Left ventricle myocardium inferior (tissue), 1 donor: Measurements from ENCODE around the gene HHAT. TPM values are rescaled to one million over a fixed set of nuclear protein-coding genes. Genes with fewer than 3 reads are reported as not detected.

ENCODE experiments used
- DNase-seq: peaks from one replicate; pipeline ENCODE4 v3.0.0-alpha.2; 2020
- H3K27ac ChIP-seq: fragments of 200-600 bp; replicated peaks from 2 replicates; pipeline ENCODE4 v1.8.0; 2021
- H3K27me3 ChIP-seq: fragments of 200-600 bp; 2 replicates; pipeline ENCODE4 v1.8.0; 2021; ENCODE audit warnings: low read depth
- H3K36me3 ChIP-seq: fragments of 200-600 bp; 2 replicates; pipeline ENCODE4 v1.8.0; 2021
- H3K4me1 ChIP-seq: fragments of 200-600 bp; 2 replicates; pipeline ENCODE4 v1.8.0; 2021
- H3K4me3 ChIP-seq: fragments of 200-600 bp; 2 replicates; pipeline ENCODE4 v1.8.0; 2021; ENCODE audit warnings: mild to moderate bottlenecking, moderate library complexity
- H3K9me3 ChIP-seq: fragments of 200-600 bp; replicated peaks from 2 replicates; pipeline ENCODE4 v1.8.0; 2021
- intact Hi-C: fragments of 100-400 bp; cut with micrococcal nuclease; formaldehyde crosslinking; loops from one replicate; pipeline ENCODE4 v1.11.0; 2022
- total RNA-seq: library from RNA; stranded (reverse); fragmentation: NEBNext Ultra II Directional; extraction: Animal tissue kit (Norgen Biotek cat#: 25700); gene quantifications from one replicate; pipeline ENCODE4 v1.2.1, GENCODE V29; 2021
- TF ChIP-seq, protein P1 (sequence below): fragments of 200-600 bp; IDR thresholded peaks from 2 replicates; pipeline ENCODE4 v1.8.0; 2021; ENCODE audit warnings: antibody characterized with exemption, mild to moderate bottlenecking, borderline replicate concordance
- donor health status: DM: no; HTN: yes; CAD: no; lungs with severe emphysema.

Gene HHAT
- total RNA-seq, 1 donor from 2014 or later, result 2.1 TPM

DNA sequence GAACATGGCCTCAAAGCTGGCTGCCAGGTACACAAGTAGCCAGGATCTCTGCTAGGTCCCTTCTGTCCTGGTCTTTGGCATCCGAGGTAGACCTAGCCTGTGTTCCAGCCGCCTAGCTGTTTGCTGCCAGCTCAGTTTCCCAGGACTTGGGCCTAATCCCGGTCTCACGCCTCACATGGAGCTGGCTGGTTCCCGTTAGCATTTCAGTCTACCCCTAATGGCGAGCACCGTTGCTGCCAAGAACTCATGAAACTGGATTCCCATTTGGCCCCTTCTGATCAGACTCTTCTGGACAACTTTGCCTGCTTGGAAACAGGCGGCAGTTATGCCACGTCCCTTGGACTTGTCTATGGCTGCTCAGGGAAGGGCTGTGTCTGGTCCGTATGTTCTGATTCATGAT is 26.2 kb upstream of the HHAT start:
- TF ChIP-seq, protein P1, sequence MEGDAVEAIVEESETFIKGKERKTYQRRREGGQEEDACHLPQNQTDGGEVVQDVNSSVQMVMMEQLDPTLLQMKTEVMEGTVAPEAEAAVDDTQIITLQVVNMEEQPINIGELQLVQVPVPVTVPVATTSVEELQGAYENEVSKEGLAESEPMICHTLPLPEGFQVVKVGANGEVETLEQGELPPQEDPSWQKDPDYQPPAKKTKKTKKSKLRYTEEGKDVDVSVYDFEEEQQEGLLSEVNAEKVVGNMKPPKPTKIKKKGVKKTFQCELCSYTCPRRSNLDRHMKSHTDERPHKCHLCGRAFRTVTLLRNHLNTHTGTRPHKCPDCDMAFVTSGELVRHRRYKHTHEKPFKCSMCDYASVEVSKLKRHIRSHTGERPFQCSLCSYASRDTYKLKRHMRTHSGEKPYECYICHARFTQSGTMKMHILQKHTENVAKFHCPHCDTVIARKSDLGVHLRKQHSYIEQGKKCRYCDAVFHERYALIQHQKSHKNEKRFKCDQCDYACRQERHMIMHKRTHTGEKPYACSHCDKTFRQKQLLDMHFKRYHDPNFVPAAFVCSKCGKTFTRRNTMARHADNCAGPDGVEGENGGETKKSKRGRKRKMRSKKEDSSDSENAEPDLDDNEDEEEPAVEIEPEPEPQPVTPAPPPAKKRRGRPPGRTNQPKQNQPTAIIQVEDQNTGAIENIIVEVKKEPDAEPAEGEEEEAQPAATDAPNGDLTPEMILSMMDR, result no peak
- H3K27ac ChIP-seq, result no peak overlapping the region
- H3K9me3 ChIP-seq, result no peaks in the 10 kb centered on the region
- H3K4me1 ChIP-seq, result peaks cover 17% of the 10 kb centered on the region
- DNase-seq, result peak; percentile 22
- no peaks in the 10 kb centered on the region for H3K36me3 ChIP-seq
- no peak overlapping the region for H3K4me3 ChIP-seq
- intact Hi-C loops, result no loop called here
- H3K27me3 ChIP-seq, result no peaks in the 10 kb centered on the region

DNA sequence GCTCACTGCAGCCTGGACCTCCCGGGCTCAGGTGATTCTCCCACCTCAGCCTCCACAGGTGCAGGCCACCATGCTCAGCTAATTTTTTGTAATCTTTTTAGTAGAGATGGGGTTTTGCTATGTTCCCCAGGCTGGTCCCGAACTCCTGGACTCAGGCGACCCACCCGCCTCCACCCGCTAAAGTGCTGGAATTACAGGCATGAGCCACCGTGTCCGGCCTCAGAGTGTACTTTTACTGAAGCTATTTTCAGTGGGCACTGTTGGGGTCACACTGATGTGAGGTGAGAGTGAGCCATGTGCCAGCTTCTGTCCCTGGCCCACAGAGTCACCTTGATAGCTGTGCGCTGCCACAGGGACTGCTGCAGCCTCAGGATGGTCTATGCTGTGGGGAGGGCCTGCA is 25.3 kb upstream of the HHAT start:
- H3K4me1 ChIP-seq, result peaks cover 17% of the 10 kb centered on the region
- H3K27ac ChIP-seq, result no peak overlapping the region
- intact Hi-C loops, result no loop called here
- H3K4me3 ChIP-seq, result no peak overlapping the region
- no peaks in the 10 kb centered on the region for H3K9me3 ChIP-seq
- DNase-seq, result no peak
- no peaks in the 10 kb centered on the region for H3K36me3 ChIP-seq
- no peaks in the 10 kb centered on the region for H3K27me3 ChIP-seq
- TF ChIP-seq, protein P1, result no peak

DNA sequence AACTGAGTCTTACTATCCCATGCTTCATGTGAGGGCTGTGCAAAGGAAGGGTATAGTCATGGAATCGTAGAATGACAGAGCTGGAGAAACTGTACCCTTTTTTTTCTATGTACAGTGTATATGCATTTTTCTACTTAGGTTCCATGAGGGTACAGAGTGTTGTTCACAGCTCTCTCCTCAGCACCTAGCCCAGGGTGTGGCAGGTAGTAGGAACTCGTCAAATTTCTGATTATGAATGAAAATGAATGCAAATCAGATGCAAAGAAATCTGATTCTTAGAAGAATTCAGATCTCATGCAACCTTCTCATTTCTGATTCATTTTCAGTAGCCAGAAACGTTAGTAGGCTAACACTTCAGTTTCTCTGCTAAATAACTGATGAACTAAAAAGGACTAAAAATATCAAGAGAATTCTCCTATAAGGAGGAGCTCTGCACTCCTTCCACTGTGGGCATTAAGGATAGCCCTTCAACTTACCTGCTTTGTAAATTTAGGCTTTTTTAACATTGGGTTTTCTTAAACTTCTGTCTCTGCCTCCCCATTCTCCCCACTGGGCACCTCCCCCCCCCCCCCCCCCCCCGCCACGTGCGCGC is 18.0 kb upstream of the HHAT start:
- TF ChIP-seq, protein P1, result no peak
- H3K9me3 ChIP-seq, result no peaks in the 10 kb centered on the region
- H3K4me1 ChIP-seq, result peaks cover 19% of the 10 kb centered on the region
- H3K36me3 ChIP-seq, result no peaks in the 10 kb centered on the region
- peak overlapping the region; percentile 81 for H3K27ac ChIP-seq
- H3K27me3 ChIP-seq, result no peaks in the 10 kb centered on the region
- no peak for DNase-seq
- intact Hi-C loops, result loop anchor here (2.0 kb wide), 1 partner anchor 168 kb away; no protein-coding TSS in a partner anchor
- H3K4me3 ChIP-seq, result peak overlapping the region; percentile 62

DNA sequence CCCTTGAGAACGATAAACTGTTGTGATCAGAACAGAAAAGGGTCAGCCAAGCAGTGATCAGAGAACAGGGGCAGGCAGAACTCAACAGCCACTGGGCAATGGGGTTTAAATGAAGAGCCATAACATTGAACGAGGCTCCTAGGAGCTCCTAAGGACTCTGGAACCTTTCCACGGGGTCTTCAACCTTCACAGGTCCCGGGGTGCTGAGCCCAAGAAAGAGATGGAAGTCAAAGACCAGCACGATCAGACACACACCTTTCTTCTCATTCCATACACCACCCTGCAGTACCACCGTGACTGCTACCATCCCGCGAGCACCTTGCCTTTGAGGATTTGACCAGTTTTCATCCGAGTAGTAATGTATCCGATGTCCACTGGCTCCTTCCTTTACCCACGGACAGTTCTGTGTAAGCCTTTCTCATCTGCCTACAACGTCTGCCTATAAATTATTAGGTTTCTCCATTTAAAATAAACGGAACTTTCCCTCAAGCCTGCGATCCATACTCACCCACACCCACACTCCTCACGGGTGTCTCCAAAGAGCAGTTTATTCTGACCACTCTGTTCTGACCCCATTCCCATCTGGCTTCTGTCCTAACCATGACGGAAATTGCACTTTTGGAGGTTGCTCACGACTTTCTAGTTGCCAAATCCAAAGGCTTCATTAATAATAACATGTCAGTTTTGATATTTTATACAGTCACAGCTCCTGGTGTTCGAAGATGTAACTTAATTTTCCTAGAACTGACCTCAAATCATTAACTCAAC is 16.8 kb upstream of the HHAT start:
- intact Hi-C loops, result loop anchor here (2.0 kb wide), 1 partner anchor 169 kb away; no protein-coding TSS in a partner anchor
- H3K4me3 ChIP-seq, result peak overlapping the region; percentile 62

DNA sequence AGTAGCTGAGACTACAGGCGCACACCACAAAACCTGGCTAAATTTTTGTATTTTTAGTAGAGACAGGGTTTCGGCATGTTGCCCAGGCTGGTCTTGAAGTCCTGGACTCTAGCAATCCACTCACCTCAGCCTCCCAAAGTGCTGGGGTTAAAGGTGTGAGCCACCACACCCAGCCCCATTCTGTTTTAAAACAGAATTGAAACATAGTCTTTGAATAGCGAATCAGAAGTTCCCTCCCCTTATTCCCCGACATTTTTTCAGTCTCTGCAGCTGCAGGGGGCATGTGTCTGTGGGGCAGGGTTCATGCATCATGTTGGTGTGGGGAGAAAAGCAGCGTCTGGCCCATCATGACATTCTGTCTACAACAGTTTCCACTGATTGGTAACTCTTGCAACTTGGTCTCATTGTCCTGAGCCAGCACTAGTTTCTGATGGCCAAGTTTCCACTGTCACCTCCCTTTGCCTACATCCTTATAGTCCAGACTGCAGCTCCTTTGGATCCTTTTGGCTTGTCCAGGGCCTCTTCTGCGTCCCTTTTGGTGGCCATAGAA is 15.6 kb upstream of the HHAT start:
- Histone ChIP-seq H3K27ac (peak overlapping the region; percentile 81), H3K27me3 (no peaks in the 10 kb centered on the region), H3K4me1 (peaks cover 19% of the 10 kb centered on the region), H3K36me3 (no peaks in the 10 kb centered on the region), H3K4me3 (no peak overlapping the region), H3K9me3 (no peaks in the 10 kb centered on the region)
- intact Hi-C loops, result no loop called here
- DNase-seq, result no peak
- TF ChIP-seq, protein P1, result no peak

More for the DNA sequence above, 16.8 kb upstream of the HHAT start:
- peaks cover 19% of the 10 kb centered on the region for H3K4me1 ChIP-seq
- H3K36me3 ChIP-seq, result no peaks in the 10 kb centered on the region
- TF ChIP-seq, protein P1, result no peak
- no peak for DNase-seq
- no peaks in the 10 kb centered on the region for H3K9me3 ChIP-seq
- H3K27me3 ChIP-seq, result no peaks in the 10 kb centered on the region
- H3K27ac ChIP-seq, result peak overlapping the region; percentile 81
